Measurements from ENCODE around the gene GINS2.

Gene GINS2

GRCh38 chr16:85717393-85718152 lies 28.8 kb upstream of the GINS2 start:
- in situ Hi-C loops (cut with MboI; ENCODE audit: low pct_unique_long_range_greater_than_20kb, low sequenced_read_pairs): no loop called here
- DNase-seq: peak; percentile 73

GRCh38 chr16:85716680-85717038 lies 27.9 kb upstream of the GINS2 start:
- no peak for DNase-seq
- in situ Hi-C loops (cut with MboI; ENCODE audit: low pct_unique_long_range_greater_than_20kb, low sequenced_read_pairs): no loop called here

GRCh38 chr16:85716022-85716679 lies 27.4 kb upstream of the GINS2 start:
- in situ Hi-C loops (cut with MboI; ENCODE audit: low pct_unique_long_range_greater_than_20kb, low sequenced_read_pairs): no loop called here
- DNase-seq: no peak

GRCh38 chr16:85715169-85716021 lies 26.6 kb upstream of the GINS2 start:
- in situ Hi-C loops (cut with MboI; ENCODE audit: low pct_unique_long_range_greater_than_20kb, low sequenced_read_pairs): no loop called here
- no peak for DNase-seq

GRCh38 chr16:85712801-85713200 lies 24.0 kb upstream of the GINS2 start:
- in situ Hi-C loops (cut with MboI; ENCODE audit: low pct_unique_long_range_greater_than_20kb, low sequenced_read_pairs): no loop called here
- DNase-seq: no peak

GRCh38 chr16:85711982-85712587 lies 23.3 kb upstream of the GINS2 start:
- no peak for DNase-seq
- in situ Hi-C loops (cut with MboI; ENCODE audit: low pct_unique_long_range_greater_than_20kb, low sequenced_read_pairs): no loop called here

GRCh38 chr16:85710732-85711131 lies 22.0 kb upstream of the GINS2 start:
- DNase-seq: no peak
- in situ Hi-C loops (cut with MboI; ENCODE audit: low pct_unique_long_range_greater_than_20kb, low sequenced_read_pairs): no loop called here

- no peak for DNase-seq
- in situ Hi-C loops (cut with MboI; ENCODE audit: low pct_unique_long_range_greater_than_20kb, low sequenced_read_pairs): no loop called here
Measured at GRCh38 chr16:85709766-85710585, 21.2 kb upstream of the GINS2 start.

- in situ Hi-C loops (cut with MboI; ENCODE audit: low pct_unique_long_range_greater_than_20kb, low sequenced_read_pairs): no loop called here
- no peak for DNase-seq
Measured at GRCh38 chr16:85708338-85708737, 19.6 kb upstream of the GINS2 start.

- no peak for DNase-seq
- in situ Hi-C loops (cut with MboI; ENCODE audit: low pct_unique_long_range_greater_than_20kb, low sequenced_read_pairs): no loop called here
Measured at GRCh38 chr16:85707528-85708095, 18.9 kb upstream of the GINS2 start.

- DNase-seq: no peak
- in situ Hi-C loops (cut with MboI; ENCODE audit: low pct_unique_long_range_greater_than_20kb, low sequenced_read_pairs): no loop called here
Measured at GRCh38 chr16:85706449-85707034, 17.8 kb upstream of the GINS2 start.

- in situ Hi-C loops (cut with MboI; ENCODE audit: low pct_unique_long_range_greater_than_20kb, low sequenced_read_pairs): no loop called here
Measured at GRCh38 chr16:85704900-85705846, 16.4 kb upstream of the GINS2 start.

GRCh38 chr16:85704011-85704410 lies 15.3 kb upstream of the GINS2 start:
- no peak for DNase-seq
- in situ Hi-C loops (cut with MboI; ENCODE audit: low pct_unique_long_range_greater_than_20kb, low sequenced_read_pairs): no loop called here

More at GRCh38 chr16:85704900-85705846, 16.4 kb upstream of the GINS2 start:
- no peak for DNase-seq

- in situ Hi-C loops (cut with MboI; ENCODE audit: low pct_unique_long_range_greater_than_20kb, low sequenced_read_pairs): no loop called here
- DNase-seq: no peak
Measured at GRCh38 chr16:85699628-85700027, 10.9 kb upstream of the GINS2 start.

GRCh38 chr16:85698935-85699558 lies 10.3 kb upstream of the GINS2 start:
- no peak for DNase-seq
- in situ Hi-C loops (cut with MboI; ENCODE audit: low pct_unique_long_range_greater_than_20kb, low sequenced_read_pairs): no loop called here

- DNase-seq: no peak
- in situ Hi-C loops (cut with MboI; ENCODE audit: low pct_unique_long_range_greater_than_20kb, low sequenced_read_pairs): no loop called here
Measured at GRCh38 chr16:85698459-85698891, 9.7 kb upstream of the GINS2 start.

GRCh38 chr16:85697431-85697830 lies 8.7 kb upstream of the GINS2 start:
- no peak for DNase-seq
- in situ Hi-C loops (cut with MboI; ENCODE audit: low pct_unique_long_range_greater_than_20kb, low sequenced_read_pairs): no loop called here
